GM10266 (cell line): ENCODE measurements around the gene MAML2.

Source experiments
- DNase-seq: peaks from one replicate; pipeline ENCODE4 v3.0.0; 2012; ENCODE audit errors: extremely low spot score
- TF ChIP-seq, protein P1 (sequence below): IDR thresholded peaks from 2 replicates; pipeline ENCODE4 v1.5.1; 2012; ENCODE audit warnings: mild to moderate bottlenecking, low read depth; ENCODE audit not compliant: control insufficient read depth, insufficient read depth; ENCODE audit errors: missing control alignments

Gene MAML2

DNA sequence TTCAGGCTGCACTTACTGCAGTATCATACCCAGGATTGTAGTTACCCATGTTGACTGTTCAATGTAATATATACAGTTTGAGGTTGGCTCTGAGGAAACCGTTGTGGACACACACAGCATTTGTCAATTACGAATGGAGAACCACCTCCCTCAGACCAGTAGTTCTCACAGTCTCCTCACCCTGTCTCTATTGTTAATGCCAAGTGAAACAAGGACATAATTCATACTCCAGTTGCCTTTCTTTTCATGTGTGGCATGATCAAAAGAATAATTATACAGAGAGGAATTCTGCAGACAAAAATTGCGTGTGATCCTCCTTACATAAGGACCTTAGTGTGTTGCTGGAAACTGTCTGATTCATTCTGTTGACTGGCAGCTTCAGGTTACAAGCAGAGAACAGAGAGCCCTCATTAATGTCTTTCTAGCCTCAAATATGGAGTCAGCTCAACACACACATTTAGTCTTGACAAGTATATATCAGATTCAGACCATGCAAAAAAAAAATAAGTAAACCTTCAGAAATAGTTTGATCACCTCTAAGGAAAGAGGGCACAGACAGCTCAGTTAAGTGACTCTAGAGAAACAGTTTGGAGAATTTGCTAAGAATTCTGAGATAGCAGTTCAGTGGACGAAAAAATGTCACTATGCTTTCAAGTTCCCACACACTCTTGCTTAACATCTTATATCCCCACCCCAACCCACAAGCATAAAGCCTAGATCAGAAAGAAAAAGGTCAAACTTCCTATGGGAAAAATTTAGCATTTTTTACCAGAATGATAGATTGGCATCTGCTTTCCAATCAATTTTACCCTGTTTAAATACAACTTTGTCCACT, 96.1 kb downstream of the MAML2 start:
- DNase-seq = no peak
- TF ChIP-seq, protein P1, sequence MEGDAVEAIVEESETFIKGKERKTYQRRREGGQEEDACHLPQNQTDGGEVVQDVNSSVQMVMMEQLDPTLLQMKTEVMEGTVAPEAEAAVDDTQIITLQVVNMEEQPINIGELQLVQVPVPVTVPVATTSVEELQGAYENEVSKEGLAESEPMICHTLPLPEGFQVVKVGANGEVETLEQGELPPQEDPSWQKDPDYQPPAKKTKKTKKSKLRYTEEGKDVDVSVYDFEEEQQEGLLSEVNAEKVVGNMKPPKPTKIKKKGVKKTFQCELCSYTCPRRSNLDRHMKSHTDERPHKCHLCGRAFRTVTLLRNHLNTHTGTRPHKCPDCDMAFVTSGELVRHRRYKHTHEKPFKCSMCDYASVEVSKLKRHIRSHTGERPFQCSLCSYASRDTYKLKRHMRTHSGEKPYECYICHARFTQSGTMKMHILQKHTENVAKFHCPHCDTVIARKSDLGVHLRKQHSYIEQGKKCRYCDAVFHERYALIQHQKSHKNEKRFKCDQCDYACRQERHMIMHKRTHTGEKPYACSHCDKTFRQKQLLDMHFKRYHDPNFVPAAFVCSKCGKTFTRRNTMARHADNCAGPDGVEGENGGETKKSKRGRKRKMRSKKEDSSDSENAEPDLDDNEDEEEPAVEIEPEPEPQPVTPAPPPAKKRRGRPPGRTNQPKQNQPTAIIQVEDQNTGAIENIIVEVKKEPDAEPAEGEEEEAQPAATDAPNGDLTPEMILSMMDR = no peak

DNA sequence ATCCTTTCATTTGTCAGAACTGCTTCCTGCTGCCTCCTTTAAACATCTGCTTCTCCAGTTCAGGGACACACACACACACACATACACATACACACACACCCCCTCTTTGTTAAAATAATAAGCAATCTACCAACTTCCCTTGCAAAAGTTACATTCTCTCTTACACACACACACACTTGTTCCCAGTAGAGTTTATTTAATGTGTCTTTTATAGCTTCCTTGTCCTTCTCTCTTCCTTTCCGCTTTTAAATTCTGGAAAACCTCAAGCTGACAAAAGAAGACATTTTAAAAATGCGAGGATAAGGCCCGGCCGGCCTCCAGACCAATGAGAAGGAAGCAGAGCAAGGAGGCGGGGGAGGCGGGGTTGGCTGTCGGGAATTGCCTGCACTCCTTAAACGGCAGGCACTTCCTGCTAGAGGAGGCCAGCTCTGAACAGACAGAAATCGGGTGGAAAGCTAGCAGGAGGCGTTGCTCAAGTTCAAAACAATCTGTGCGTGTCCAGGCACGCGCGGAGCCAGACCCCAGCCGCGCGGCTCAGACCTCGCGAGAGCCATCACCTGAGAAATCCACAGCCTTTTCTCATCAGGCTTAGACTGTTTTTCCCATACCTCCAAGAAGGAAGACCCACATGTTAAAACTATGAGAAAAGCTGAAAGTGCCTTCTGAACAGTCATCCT, 99.9 kb downstream of the MAML2 start:
- DNase-seq = peak; percentile 73
- TF ChIP-seq, protein P1 = no peak

DNA sequence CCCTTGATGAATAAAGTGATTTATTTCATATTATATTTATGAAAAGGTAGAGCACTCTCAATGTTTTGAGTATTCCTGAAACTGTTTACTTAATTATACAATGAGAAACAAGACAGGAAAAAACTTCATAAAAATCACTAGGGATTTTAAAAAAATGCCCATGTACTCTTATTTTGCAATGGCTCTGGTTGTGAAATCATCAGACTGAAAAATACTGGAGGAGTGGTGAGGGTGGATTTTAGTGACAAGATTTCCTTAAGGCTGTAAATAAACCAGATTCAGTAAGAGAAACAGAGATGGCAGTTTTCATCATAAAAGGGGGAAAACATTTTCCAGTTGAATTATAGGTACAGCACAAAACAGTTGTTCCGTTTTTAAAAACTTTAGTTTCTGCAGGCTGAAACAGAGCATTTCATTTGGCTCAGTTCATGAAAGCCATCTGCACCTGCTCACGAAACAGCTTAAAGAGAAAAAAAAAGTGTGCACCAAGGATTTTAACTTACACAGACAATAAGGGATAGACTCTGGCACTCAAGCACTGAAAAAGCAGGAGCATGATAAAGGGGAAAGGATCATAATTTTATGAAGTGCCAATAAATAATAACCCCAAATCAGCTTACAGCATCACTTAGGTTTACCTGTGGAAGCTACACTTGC, 100.7 kb downstream of the MAML2 start:
- DNase-seq = no peak
- TF ChIP-seq, protein P1 = no peak

DNA sequence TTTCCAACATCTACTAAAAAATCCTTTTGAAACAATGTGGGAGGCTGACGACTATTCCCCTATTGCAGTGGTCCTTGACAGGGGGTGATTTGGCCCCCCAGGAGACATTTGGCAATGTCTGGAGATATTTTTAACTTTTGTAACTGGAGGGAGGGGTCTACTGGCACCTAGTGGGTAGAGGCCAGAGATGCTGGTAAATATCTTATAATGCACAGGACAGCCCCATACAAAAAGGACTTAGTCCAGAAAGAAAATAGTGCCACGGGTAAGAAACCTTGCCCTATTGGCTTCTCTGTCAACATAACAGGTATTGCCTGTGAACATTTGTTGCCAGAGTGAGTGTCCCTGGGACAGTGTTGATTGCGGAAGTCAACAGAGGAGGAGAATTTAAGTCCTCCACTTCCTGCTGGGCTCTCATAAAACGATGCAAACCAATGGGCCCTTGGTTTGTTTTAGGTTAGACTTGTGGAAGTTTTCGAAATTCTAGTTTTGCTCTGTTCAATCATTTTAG, 101.6 kb downstream of the MAML2 start:
- TF ChIP-seq, protein P1 = no peak

DNA sequence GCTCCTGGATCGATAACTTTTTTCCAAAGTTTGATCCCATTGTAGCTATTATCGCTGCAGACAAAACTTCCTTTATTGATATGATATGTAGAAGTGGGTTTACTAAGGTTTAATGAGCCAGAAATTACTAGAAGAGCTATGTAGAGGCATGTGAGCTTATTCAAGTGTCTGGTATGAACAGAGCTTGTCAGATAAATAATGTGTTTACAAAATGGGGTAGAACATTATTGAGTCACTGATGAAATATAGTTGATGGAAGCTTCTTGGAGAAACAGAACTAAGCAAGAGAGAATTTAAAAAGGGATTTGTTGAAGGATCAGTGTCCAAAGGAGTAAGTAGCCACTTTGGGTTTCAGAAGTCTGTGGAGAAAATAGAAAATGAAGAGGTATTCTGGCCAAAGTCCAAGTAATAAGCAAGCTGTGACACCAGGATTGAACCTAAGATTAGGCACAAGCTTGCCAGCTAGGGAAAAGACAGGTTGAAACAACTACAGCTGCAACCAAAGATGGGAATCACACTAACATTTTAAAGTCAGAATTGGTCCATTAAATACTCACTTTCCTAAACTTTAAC, 104.3 kb downstream of the MAML2 start:
- TF ChIP-seq, protein P1 = no peak
- no peak for DNase-seq

More for the DNA sequence above, 101.6 kb downstream of the MAML2 start:
- DNase-seq = no peak

DNA sequence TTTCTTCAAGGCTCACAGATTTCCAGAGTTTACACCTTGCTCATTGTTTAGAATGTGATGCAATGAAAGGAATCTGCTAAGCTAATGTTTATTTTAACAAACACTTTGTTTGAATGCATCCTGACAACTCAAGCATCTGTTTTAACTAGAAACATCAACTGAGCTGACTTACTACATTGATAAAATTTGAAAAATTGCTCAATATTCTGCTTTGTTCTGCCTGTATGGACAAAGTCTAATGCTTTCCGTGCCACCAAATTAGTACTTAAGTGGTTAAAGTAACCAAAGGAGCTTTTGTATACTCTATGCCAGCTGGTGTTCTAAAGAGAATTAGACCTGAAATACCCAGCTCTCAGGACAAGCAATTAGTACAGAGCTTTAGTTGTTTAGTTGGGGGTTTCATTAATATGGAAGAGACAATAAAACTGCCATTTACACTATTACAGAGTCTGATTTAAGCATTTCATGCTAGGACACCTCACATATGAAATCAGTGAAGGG, 105.2 kb downstream of the MAML2 start:
- no peak for DNase-seq
- TF ChIP-seq, protein P1 = no peak
